ENCODE results near the gene CAMK2B.

Gene CAMK2B

DNA sequence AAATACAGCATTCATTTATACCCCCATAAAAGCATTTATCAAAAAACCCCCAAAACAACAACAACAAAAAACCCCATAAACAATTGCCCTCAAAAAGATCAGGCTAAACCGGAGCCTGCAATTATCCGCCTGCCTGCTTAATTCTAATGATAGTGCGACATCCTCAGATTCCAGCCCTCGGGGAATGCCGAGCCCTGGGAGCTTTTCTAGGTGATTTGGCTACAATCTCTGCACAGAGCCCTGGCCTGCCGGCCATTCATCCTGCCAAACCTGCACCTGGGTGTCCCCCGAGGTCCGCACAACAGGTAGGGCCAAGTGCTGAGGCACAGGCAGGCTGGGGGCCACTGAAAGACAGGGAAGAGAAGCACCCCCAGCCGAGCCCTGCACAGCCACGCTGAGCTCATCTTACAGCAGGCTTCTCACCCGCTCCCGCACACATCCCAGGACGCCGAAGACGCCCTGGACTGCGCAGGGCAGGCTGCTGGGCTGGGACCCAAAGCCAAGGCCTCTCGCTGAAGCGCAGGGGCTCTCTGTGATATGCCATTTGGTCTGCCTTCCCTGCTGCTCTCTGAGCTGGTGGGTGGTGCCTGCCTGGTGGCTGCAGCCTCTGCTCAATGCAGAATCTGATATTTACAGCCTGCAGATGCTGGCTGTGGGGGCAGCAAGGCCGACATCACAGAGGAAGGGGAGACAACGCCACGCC, 57.5 kb downstream of the CAMK2B start:
- no peak overlapping the region for H2AFZ ChIP-seq (ENCODE audit: low read length)
- no peaks in the 10 kb centered on the region for H3F3A ChIP-seq (ENCODE audit: low read depth)
- H4K20me1 ChIP-seq (ENCODE audit: insufficient read depth, low read length, poor library complexity, severe bottlenecking): no peaks in the 10 kb centered on the region
- no peaks in the 10 kb centered on the region for H3K27me3 ChIP-seq (ENCODE audit: insufficient read depth, low read length, poor library complexity, severe bottlenecking)
- H3K4me2 ChIP-seq (ENCODE audit: low read depth, low read length, poor library complexity, severe bottlenecking): no peak overlapping the region
- H3K9ac ChIP-seq (ENCODE audit: low read depth, low read length, poor library complexity, severe bottlenecking): no peak overlapping the region
- no peaks in the 10 kb centered on the region for H3K36me3 ChIP-seq (ENCODE audit: insufficient read depth, low read length)
- H3K9me2 ChIP-seq (replicated peaks; ENCODE audit: low read depth, low read length): no peaks in the 10 kb centered on the region
- H3K9me3 ChIP-seq (ENCODE audit: insufficient read depth, low read depth, low read length): no peaks in the 10 kb centered on the region
- TF ChIP-seq EZH2phosphoT487 (IDR thresholded peaks at IDR 0.05; ENCODE audit: borderline replicate concordance) (no peak), CTCF (conservative IDR thresholded peaks at IDR 0.05; ENCODE audit: low read length) (no peak)
- H3K4me1 ChIP-seq (ENCODE audit: insufficient read depth, low read length, poor library complexity, severe bottlenecking): no peaks in the 10 kb centered on the region
- no peak overlapping the region for H3K4me3 ChIP-seq (ENCODE audit: low read length, poor library complexity, severe bottlenecking)
- no peaks in the 10 kb centered on the region for H3K79me2 ChIP-seq (ENCODE audit: insufficient read depth, low read length)

GRCh38 chr7:44267178-44267577, 58.2 kb downstream of the CAMK2B start:
- TF ChIP-seq CTCF (conservative IDR thresholded peaks at IDR 0.05; ENCODE audit: low read length) (no peak), EZH2phosphoT487 (IDR thresholded peaks at IDR 0.05; ENCODE audit: borderline replicate concordance) (no peak)
- no peaks in the 10 kb centered on the region for H3F3A ChIP-seq (ENCODE audit: low read depth)
- H3K9me2 ChIP-seq (replicated peaks; ENCODE audit: low read depth, low read length): no peaks in the 10 kb centered on the region

DNA sequence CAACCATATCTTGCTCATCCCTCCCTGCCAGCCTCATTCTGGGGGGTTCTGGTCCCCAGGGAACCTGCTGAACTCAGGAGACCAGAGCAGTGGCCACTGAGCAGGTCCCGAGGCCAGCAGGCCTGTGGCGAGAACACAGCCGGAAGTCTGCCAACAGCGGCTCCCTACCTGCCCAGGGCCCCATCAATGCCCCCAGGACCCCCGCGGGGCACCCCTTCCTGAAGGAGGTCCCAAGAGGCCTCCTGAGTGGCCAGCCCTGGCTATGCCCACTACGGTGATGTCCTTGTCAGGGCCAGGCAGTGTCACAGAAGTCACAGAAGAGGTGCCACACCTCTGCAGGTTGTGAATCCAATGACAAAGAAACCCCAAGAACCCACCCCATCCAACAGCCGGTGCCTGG, 58.9 kb downstream of the CAMK2B start:
- Histone ChIP-seq H3K9me3 (ENCODE audit: insufficient read depth, low read depth, low read length) (no peaks in the 10 kb centered on the region), H3F3A (ENCODE audit: low read depth) (no peaks in the 10 kb centered on the region), H3K4me1 (ENCODE audit: insufficient read depth, low read length, poor library complexity, severe bottlenecking) (no peaks in the 10 kb centered on the region), H3K4me3 (ENCODE audit: low read length, poor library complexity, severe bottlenecking) (no peak overlapping the region), H4K20me1 (ENCODE audit: insufficient read depth, low read length, poor library complexity, severe bottlenecking) (no peaks in the 10 kb centered on the region), H2AFZ (ENCODE audit: low read length) (no peak overlapping the region), H3K9me2 (replicated peaks; ENCODE audit: low read depth, low read length) (no peaks in the 10 kb centered on the region), H3K4me2 (ENCODE audit: low read depth, low read length, poor library complexity, severe bottlenecking) (no peak overlapping the region), H3K36me3 (ENCODE audit: insufficient read depth, low read length) (no peaks in the 10 kb centered on the region), H3K9ac (ENCODE audit: low read depth, low read length, poor library complexity, severe bottlenecking) (no peak overlapping the region), H3K79me2 (ENCODE audit: insufficient read depth, low read length) (no peaks in the 10 kb centered on the region), H3K27me3 (ENCODE audit: insufficient read depth, low read length, poor library complexity, severe bottlenecking) (no peaks in the 10 kb centered on the region)
- TF ChIP-seq EZH2phosphoT487 (IDR thresholded peaks at IDR 0.05; ENCODE audit: borderline replicate concordance) (no peak), CTCF (conservative IDR thresholded peaks at IDR 0.05; ENCODE audit: low read length) (no peak)

More at GRCh38 chr7:44267178-44267577, 58.2 kb downstream of the CAMK2B start:
- H3K4me1 ChIP-seq (ENCODE audit: insufficient read depth, low read length, poor library complexity, severe bottlenecking): no peaks in the 10 kb centered on the region
- H2AFZ ChIP-seq (ENCODE audit: low read length): no peak overlapping the region
- no peak overlapping the region for H3K9ac ChIP-seq (ENCODE audit: low read depth, low read length, poor library complexity, severe bottlenecking)
- H3K79me2 ChIP-seq (ENCODE audit: insufficient read depth, low read length): no peaks in the 10 kb centered on the region
- H3K4me3 ChIP-seq (ENCODE audit: low read length, poor library complexity, severe bottlenecking): no peak overlapping the region
- no peaks in the 10 kb centered on the region for H3K27me3 ChIP-seq (ENCODE audit: insufficient read depth, low read length, poor library complexity, severe bottlenecking)
- no peaks in the 10 kb centered on the region for H4K20me1 ChIP-seq (ENCODE audit: insufficient read depth, low read length, poor library complexity, severe bottlenecking)
- no peaks in the 10 kb centered on the region for H3K9me3 ChIP-seq (ENCODE audit: insufficient read depth, low read depth, low read length)
- no peaks in the 10 kb centered on the region for H3K36me3 ChIP-seq (ENCODE audit: insufficient read depth, low read length)
- no peak overlapping the region for H3K4me2 ChIP-seq (ENCODE audit: low read depth, low read length, poor library complexity, severe bottlenecking)

All from Loucy (cell line).